NB4 (cell line): ENCODE measurements around the gene HOXC5.

Experiments used
- DNase-seq: peaks from one replicate; pipeline ENCODE4 v3.0.0; 2010; ENCODE audit warnings: low read depth
- H3K4me3 ChIP-seq: one replicate; pipeline ENCODE4 v1.5.1; 2011; ENCODE audit warnings: mild to moderate bottlenecking, low read depth, low read length, moderate library complexity
- MAX ChIP-seq: IDR thresholded peaks from 2 replicates; pipeline ENCODE4 v1.6.1; 2011; ENCODE audit warnings: low read depth, low read length
- MYC ChIP-seq: IDR thresholded peaks from 2 replicates; pipeline ENCODE4 v1.6.1; 2011; ENCODE audit warnings: low read depth, low read length
- POLR2A ChIP-seq: IDR thresholded peaks from 2 replicates; pipeline ENCODE4 v1.6.1; 2011; ENCODE audit warnings: mild to moderate bottlenecking; ENCODE audit not compliant: insufficient read length; ENCODE audit errors: extremely low read depth
- TF ChIP-seq, protein P1 (sequence below): IDR thresholded peaks from one replicate; pipeline ENCODE4 v1.5.1; 2012; ENCODE audit warnings: low read depth, low read length

HOXC5 gene

DNA sequence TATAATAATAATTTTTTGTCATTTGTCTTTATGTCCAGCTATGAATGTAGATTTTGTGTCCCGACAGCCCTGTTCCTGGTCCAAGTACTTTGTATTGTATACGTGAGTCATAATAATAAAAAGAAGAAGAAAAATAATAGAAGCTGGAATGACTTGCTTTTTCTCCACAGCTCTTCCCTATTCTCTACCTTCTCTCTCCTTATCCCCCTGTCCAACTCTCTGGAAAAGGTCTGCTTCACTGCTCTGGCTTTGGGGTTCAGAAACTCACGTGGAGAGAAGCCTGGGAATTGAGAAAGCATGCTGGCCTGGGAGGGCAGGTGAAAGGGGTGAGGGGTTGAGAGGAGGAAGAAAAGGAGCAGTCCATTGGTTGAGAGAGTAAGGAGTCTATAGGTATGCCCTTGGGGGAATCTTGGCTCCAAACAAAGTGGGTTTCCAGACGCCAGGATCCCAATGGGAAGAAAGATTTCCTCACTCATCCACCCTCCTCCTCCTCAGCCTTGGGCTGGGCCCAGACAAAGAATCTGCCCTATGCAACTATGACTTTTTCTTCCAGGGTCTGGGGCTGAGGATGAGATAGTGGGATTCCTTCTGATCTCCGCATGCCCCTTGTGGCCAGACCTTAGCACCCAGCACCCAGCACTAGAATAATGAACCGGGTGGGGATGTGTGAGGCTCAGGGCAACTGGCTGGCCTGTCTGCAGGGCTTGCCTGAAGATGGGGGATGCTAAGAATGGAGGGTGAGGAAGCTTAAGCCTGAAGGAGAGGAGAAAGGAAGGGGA is 20.0 kb upstream of the HOXC5 start:
- DNase-seq = no peak
- TF ChIP-seq MYC (no peak), POLR2A (no peak)
- TF ChIP-seq, protein P1, sequence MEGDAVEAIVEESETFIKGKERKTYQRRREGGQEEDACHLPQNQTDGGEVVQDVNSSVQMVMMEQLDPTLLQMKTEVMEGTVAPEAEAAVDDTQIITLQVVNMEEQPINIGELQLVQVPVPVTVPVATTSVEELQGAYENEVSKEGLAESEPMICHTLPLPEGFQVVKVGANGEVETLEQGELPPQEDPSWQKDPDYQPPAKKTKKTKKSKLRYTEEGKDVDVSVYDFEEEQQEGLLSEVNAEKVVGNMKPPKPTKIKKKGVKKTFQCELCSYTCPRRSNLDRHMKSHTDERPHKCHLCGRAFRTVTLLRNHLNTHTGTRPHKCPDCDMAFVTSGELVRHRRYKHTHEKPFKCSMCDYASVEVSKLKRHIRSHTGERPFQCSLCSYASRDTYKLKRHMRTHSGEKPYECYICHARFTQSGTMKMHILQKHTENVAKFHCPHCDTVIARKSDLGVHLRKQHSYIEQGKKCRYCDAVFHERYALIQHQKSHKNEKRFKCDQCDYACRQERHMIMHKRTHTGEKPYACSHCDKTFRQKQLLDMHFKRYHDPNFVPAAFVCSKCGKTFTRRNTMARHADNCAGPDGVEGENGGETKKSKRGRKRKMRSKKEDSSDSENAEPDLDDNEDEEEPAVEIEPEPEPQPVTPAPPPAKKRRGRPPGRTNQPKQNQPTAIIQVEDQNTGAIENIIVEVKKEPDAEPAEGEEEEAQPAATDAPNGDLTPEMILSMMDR = no peak
- H3K4me3 ChIP-seq = no peak overlapping the region

- TF ChIP-seq MAX (no peak), MYC (no peak), POLR2A (no peak)
- TF ChIP-seq, protein P1 = no peak
- DNase-seq = no peak
- H3K4me3 ChIP-seq = no peak overlapping the region
These were observed 18.4 kb upstream of the HOXC5 start for GRCh38 chr12:54014377-54015017.

DNA sequence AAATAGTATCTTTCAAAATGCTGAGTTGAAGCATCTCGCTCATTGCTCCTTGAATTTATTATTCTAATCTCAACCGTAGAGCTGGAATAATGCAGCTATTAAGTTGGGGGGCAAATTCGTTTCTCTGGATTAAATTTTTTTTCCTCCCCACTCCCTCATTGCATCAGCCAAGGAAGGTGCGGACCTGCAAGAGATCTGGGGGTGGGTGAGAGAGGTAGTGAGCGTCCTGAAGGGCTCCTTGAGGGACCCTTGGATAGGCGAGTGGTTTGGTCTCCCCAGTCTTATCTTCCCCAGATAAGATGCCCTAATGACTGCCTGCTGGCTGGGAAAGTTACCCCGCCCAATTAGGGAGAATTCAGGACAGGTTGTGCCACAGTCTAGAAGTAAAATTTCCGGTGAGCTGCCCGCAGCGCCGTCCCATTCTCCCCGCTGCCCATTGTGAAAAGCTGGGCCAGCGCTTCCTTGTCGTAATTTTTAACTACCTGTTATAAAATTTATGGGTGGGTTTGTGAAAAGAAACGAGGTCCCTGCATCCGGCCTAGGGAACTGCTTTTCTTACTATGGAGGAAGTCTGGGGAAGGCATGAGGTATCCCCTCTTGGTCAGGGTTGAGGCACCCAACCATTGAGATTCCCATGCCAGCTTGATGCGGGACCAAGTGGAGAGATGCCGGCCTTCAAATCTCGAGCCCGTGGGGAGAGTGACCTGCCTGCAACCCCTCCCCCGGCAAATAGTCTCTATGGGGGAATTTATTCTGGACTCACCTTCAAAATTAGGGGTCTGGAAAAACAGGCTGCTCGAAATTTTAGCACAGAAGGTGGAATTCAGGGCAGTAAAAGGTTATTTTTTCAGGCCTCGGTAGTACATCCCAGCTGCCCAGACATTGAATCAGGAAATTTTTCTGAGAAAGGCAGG is 17.6 kb upstream of the HOXC5 start:
- DNase-seq = no peak
- H3K4me3 ChIP-seq = no peak overlapping the region
- TF ChIP-seq MAX (no peak), MYC (no peak), POLR2A (no peak)
- TF ChIP-seq, protein P1 = no peak

DNA sequence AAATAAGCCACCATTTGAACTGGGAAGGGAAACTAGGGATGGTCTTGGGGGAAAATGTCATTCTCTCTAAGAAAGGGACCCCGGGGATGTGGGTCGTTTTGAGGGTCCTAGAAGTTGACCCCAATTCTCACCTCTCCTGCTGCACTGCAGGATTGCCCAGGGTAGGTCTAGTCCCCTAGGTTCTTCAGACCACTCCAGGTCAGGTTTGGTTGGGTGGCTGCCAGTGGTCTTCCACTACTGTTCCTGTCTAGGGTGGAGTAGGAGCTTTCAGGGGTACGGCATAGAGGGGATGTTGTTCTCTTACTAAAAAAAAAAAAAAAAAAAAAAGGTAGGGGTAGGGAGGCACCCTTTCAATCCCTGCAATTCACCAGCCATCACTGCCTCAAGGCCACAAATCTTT is 16.8 kb upstream of the HOXC5 start:
- DNase-seq = no peak
- no peak overlapping the region for H3K4me3 ChIP-seq
- TF ChIP-seq POLR2A (no peak), MYC (no peak), MAX (no peak)
- TF ChIP-seq, protein P1 = no peak

- H3K4me3 ChIP-seq = peak overlapping the region; percentile 83
- peak; percentile 44 for DNase-seq
- TF ChIP-seq, protein P1 = no peak
- TF ChIP-seq MAX (no peak), POLR2A (no peak), MYC (no peak)
These were observed 16.3 kb upstream of the HOXC5 start for GRCh38 chr12:54016478-54016964.
